Panc1 (cell line): ENCODE measurements around the gene EIF4E2.

ENCODE experiments used
- CTCF ChIP-seq: fragments of 450-650 bp; IDR thresholded peaks from 2 replicates; pipeline ENCODE4 v1.5.1; 2017; ENCODE audit warnings: mild to moderate bottlenecking
- POLR2AphosphoS5 ChIP-seq: IDR thresholded peaks from 2 replicates; pipeline ENCODE4 v1.6.1; 2012; ENCODE audit warnings: mild to moderate bottlenecking, low read depth, low read length, moderate library complexity
- SIN3A ChIP-seq: IDR thresholded peaks from 2 replicates; pipeline ENCODE4 v1.6.1; 2012; ENCODE audit warnings: low read depth, mild to moderate bottlenecking, low read length, moderate library complexity, borderline replicate concordance; ENCODE audit not compliant: insufficient read depth
- TCF7L2 ChIP-seq: IDR thresholded peaks from 2 replicates; pipeline ENCODE4 v1.6.1; 2011; ENCODE audit warnings: mild to moderate bottlenecking, low read depth, low read length, inconsistent platforms
- TF ChIP-seq, protein P1 (sequence below), 2 experiments: IDR thresholded peaks; 2 replicates each; pipeline ENCODE4 v1.6.1; 2011 to 2012; ENCODE audit warnings: low read depth in 2 of 2, control low read depth in 1 of 2, low read length in 1 of 2, mild to moderate bottlenecking in 1 of 2, moderate library complexity in 1 of 2; ENCODE audit not compliant: insufficient read depth in 1 of 2

DNA sequence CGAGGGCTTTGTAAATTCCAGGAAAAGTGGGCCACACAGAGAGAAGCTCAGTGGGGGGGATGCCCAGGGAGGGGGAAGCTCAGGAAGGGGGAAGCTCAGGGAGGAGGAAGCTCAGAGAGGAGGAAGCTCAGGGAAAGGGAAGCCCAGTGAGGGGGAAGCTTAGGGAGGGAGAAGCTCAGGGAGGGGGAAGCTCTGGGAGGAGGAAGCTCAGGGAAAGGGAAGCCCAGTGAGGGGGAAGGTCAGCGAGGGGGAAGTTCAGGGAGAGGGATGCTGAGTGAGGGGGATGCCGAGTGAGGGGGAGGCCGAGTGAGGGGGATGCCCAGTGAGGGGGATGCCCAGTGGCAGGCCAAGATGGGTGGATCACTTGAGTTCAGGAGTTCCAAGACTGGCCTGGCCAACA is 11.8 kb upstream of the EIF4E2 start:
- TF ChIP-seq POLR2AphosphoS5, result no peak
- TF ChIP-seq, protein P1, sequence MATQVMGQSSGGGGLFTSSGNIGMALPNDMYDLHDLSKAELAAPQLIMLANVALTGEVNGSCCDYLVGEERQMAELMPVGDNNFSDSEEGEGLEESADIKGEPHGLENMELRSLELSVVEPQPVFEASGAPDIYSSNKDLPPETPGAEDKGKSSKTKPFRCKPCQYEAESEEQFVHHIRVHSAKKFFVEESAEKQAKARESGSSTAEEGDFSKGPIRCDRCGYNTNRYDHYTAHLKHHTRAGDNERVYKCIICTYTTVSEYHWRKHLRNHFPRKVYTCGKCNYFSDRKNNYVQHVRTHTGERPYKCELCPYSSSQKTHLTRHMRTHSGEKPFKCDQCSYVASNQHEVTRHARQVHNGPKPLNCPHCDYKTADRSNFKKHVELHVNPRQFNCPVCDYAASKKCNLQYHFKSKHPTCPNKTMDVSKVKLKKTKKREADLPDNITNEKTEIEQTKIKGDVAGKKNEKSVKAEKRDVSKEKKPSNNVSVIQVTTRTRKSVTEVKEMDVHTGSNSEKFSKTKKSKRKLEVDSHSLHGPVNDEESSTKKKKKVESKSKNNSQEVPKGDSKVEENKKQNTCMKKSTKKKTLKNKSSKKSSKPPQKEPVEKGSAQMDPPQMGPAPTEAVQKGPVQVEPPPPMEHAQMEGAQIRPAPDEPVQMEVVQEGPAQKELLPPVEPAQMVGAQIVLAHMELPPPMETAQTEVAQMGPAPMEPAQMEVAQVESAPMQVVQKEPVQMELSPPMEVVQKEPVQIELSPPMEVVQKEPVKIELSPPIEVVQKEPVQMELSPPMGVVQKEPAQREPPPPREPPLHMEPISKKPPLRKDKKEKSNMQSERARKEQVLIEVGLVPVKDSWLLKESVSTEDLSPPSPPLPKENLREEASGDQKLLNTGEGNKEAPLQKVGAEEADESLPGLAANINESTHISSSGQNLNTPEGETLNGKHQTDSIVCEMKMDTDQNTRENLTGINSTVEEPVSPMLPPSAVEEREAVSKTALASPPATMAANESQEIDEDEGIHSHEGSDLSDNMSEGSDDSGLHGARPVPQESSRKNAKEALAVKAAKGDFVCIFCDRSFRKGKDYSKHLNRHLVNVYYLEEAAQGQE (IDR thresholded peaks at IDR 0.05; ENCODE audit: insufficient read depth in 1 of 2, low read depth in 2 of 2, low read length in 1 of 2), result no peak
- TF ChIP-seq CTCF, result no peak
- no peak for TF ChIP-seq TCF7L2
- TF ChIP-seq SIN3A, result no peak
